Right atrium auricular region (tissue), 2 donors: ENCODE data around the gene TRIO. TPM values are rescaled to one million over a fixed set of nuclear protein-coding genes. Genes with fewer than 3 reads are reported as not detected.

Source experiments
- DNase-seq: peaks from one replicate; pipeline ENCODE4 v3.0.0-alpha.2; 2019; ENCODE audit warnings: low spot score
- H3K27ac ChIP-seq, 2 donors: fragments of 200-600 bp; sonication (generic); 1 replicate in 1 of 2; 2 replicates in 1 of 2; pipeline ENCODE4 v1.5.1; 2016 to 2019
- H3K27me3 ChIP-seq, 2 donors: fragments of 200-600 bp; sonication (generic); one replicate each; pipeline versions ENCODE4 v1.5.1 to v1.6.0; 2017 to 2019
- H3K36me3 ChIP-seq: fragments of 200-600 bp; sonication (generic); one replicate; pipeline ENCODE4 v1.5.1; 2016
- H3K4me1 ChIP-seq, 2 donors: fragments of 200-600 bp; sonication (generic); one replicate each; pipeline versions ENCODE4 v1.5.1 to v1.6.0; 2017 to 2019
- H3K4me3 ChIP-seq, 2 donors: fragments of 200-600 bp; sonication (generic); 1 replicate in 1 of 2; 2 replicates in 1 of 2; pipeline ENCODE4 v1.5.1; 2017 to 2019; ENCODE audit warnings: mild to moderate bottlenecking in 1 of 2, moderate library complexity in 1 of 2
- H3K9me3 ChIP-seq, 2 donors: fragments of 200-600 bp; sonication (generic); one replicate each; pipeline ENCODE4 v1.5.1; 2019
- CTCF ChIP-seq, 2 donors: fragments of 200-600 bp; sonication (generic); IDR thresholded peaks; one replicate each; pipeline ENCODE4 v1.5.1; 2019; ENCODE audit warnings: antibody characterized with exemption in 2 of 2
- total RNA-seq, 2 donors: library from RNA; depleted of rRNA; stranded (reverse); fragments of >200 nt; gene quantifications; one replicate each; pipeline ENCODE4 v1.1.0, GENCODE V29; 2016

TRIO gene
- total RNA-seq, 2 donors from 2014 or later: 51.6 to 67.0 TPM

GRCh38 chr5:14181299-14181968 lies 38.3 kb downstream of the TRIO start:
- H3K4me3 ChIP-seq: no peak overlapping the region
- no peaks in the 10 kb centered on the region for H3K36me3 ChIP-seq
- DNase-seq: no peak
- H3K27ac ChIP-seq: no peak overlapping the region
- no peaks in the 10 kb centered on the region for H3K27me3 ChIP-seq
- peaks cover 0 to 72% of the 10 kb centered on the region in 2 donors for H3K4me1 ChIP-seq
- no peak for TF ChIP-seq CTCF (IDR thresholded peaks at IDR 0.05)
- H3K9me3 ChIP-seq: no peaks in the 10 kb centered on the region

GRCh38 chr5:14182761-14183160 lies 39.6 kb downstream of the TRIO start:
- no peak for DNase-seq
- no peaks in the 10 kb centered on the region for H3K27me3 ChIP-seq
- H3K4me3 ChIP-seq: no peak overlapping the region
- peaks cover 0 to 79% of the 10 kb centered on the region in 2 donors for H3K4me1 ChIP-seq
- H3K36me3 ChIP-seq: no peaks in the 10 kb centered on the region
- peak overlapping the region in 1 of 2 donors; percentile 38 for H3K27ac ChIP-seq
- H3K9me3 ChIP-seq: no peaks in the 10 kb centered on the region
- no peak for TF ChIP-seq CTCF (IDR thresholded peaks at IDR 0.05)

DNA sequence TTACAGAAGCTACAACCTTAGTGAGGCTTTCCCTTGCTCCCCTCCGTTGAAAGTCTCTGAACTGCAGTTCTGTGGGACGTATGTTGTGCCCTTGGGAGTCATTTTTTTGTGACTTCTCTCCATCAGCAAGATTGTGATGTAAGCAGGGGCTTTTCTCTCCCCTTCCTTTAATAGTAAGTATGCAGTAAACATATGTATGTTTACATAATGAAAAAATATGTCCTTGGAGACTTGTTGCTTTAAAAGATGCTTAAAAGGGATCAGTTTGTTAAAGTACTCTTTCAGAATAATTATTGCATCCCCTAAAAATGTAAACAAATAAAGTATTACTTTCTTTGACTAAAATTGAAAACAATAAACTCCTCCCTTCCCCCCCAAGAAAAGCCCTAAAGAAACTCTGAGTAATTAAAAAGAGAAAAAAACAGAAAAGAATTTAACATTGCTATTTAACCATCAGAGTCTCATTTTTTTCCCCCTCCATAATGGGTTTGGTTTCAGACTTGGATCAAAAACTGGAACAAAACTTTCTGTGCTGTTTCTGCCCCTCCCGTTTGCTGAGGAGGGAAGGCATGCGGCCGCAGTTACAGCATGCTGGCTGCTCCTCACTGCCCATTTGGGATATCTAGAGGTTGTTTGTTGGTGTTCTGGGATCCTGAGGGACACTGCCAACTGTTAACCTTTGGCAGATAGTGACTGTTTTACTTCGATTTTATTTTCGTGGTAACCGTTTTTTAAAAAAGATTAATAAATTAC lies 40.2 kb downstream of the TRIO start:
- Histone ChIP-seq H3K36me3 (no peaks in the 10 kb centered on the region), H3K4me1 (peaks cover 0 to 79% of the 10 kb centered on the region in 2 donors), H3K27ac (peak overlapping the region; percentile 14 to 38), H3K4me3 (no peak overlapping the region), H3K27me3 (no peaks in the 10 kb centered on the region), H3K9me3 (no peaks in the 10 kb centered on the region)
- DNase-seq: no peak
- TF ChIP-seq CTCF (IDR thresholded peaks at IDR 0.05): no peak

GRCh38 chr5:14184082-14184481 lies 40.9 kb downstream of the TRIO start:
- no peak overlapping the region for H3K4me3 ChIP-seq
- TF ChIP-seq CTCF (IDR thresholded peaks at IDR 0.05): no peak
- H3K36me3 ChIP-seq: no peaks in the 10 kb centered on the region
- H3K4me1 ChIP-seq: peaks cover 0 to 79% of the 10 kb centered on the region in 2 donors
- no peaks in the 10 kb centered on the region for H3K27me3 ChIP-seq
- H3K9me3 ChIP-seq: no peaks in the 10 kb centered on the region
- DNase-seq: no peak
- peak overlapping the region; percentile 14 to 38 for H3K27ac ChIP-seq

DNA sequence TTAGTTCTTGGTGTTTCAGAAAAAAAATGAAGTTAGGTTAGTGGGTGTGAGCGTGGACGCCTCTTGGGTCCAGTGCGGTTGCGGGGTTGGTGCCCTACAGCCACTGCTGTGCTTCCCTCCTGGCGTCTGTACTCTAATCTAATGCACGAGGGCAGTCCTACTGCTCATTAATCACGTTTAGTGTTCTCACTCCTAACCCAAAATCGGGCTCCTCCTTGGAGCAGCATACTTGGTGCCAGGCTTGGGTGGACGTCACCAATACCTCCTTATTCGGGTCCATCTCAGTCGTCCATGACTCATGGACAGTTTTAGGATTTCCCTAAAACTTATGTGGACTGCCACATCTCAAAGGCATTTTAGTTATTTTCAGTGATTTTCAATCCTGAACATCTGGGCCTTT lies 41.6 kb downstream of the TRIO start:
- Histone ChIP-seq H3K27ac (peak overlapping the region; percentile 14 to 58), H3K27me3 (no peaks in the 10 kb centered on the region), H3K4me3 (no peak overlapping the region), H3K4me1 (peaks cover 0 to 79% of the 10 kb centered on the region in 2 donors), H3K9me3 (no peaks in the 10 kb centered on the region), H3K36me3 (no peaks in the 10 kb centered on the region)
- TF ChIP-seq CTCF (IDR thresholded peaks at IDR 0.05): no peak
- no peak for DNase-seq
